Measurements from ENCODE around the gene CHTOP.

DNA sequence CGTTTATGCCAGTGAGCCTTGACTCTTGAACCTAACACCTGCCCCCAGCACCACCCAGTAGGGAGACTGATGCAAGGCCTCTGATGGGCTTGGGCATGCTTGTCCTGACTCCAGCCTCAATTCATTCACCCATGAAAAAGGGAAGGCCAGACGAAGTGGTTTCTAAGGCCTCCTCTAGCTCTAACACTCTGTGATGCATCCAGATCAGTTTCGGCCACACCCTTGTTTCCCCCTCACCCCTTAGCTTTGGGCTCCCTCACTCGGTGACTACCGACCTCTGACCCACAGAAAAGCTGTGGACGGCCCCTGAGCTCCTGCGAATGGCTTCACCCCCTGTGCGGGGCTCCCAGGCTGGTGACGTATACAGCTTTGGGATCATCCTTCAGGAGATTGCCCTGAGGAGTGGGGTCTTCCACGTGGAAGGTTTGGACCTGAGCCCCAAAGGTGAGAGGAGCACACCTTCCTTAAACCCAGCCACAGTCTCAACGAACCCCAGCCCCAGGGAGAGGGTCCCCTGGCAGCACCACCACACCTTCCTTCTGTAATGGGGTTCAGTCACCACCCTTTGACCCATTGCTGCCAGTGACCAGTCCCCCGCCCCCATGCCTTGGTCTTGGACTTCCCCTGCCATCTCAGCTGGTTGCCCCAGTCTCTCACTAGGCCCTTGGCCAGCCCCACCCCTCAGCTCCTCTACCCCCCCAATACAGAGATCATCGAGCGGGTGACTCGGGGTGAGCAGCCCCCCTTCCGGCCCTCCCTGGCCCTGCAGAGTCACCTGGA is 53.7 kb downstream of the CHTOP start:
- TF ChIP-seq, protein P1, sequence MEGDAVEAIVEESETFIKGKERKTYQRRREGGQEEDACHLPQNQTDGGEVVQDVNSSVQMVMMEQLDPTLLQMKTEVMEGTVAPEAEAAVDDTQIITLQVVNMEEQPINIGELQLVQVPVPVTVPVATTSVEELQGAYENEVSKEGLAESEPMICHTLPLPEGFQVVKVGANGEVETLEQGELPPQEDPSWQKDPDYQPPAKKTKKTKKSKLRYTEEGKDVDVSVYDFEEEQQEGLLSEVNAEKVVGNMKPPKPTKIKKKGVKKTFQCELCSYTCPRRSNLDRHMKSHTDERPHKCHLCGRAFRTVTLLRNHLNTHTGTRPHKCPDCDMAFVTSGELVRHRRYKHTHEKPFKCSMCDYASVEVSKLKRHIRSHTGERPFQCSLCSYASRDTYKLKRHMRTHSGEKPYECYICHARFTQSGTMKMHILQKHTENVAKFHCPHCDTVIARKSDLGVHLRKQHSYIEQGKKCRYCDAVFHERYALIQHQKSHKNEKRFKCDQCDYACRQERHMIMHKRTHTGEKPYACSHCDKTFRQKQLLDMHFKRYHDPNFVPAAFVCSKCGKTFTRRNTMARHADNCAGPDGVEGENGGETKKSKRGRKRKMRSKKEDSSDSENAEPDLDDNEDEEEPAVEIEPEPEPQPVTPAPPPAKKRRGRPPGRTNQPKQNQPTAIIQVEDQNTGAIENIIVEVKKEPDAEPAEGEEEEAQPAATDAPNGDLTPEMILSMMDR (IDR thresholded peaks at IDR 0.05; ENCODE audit: low read depth, low read length, poor library complexity, severe bottlenecking): no peak
- no peak for TF ChIP-seq EZH2phosphoT487 (IDR thresholded peaks at IDR 0.05; ENCODE audit: borderline replicate concordance, low read length)

Data from DOHH2 (cell line).